Measurements from ENCODE around the gene FLOT2.
"Not testable (repeated sequence)": the region's sequence is repeated elsewhere in the genome, so short reads cannot be mapped to it uniquely, and the experiment has no call there.

The FLOT2 gene

GRCh38 chr17:28912281-28912937 is 14.9 kb upstream of the FLOT2 start:
- no peaks in the 10 kb centered on the region for H3K27me3 ChIP-seq (ENCODE audit: control insufficient read depth, insufficient read depth, low read length)
- peaks cover 6% of the 10 kb centered on the region for H3K4me1 ChIP-seq (ENCODE audit: control insufficient read depth, insufficient read depth, low read length)
- H3K4me3 ChIP-seq (ENCODE audit: low read depth, low read length), result no peak overlapping the region
- peaks cover 88% of the 10 kb centered on the region for H3K36me3 ChIP-seq (ENCODE audit: control insufficient read depth, insufficient read depth, low read length)
- no peaks in the 10 kb centered on the region for H3K9me3 ChIP-seq (ENCODE audit: control insufficient read depth, insufficient read depth, low read length)
- H3K9ac ChIP-seq (ENCODE audit: low read depth, low read length), result no peak overlapping the region

GRCh38 chr17:28911411-28912045 is 14.0 kb upstream of the FLOT2 start:
- Histone ChIP-seq H3K4me1 (ENCODE audit: control insufficient read depth, insufficient read depth, low read length) (peaks cover 6% of the 10 kb centered on the region), H3K9me3 (ENCODE audit: control insufficient read depth, insufficient read depth, low read length) (no peaks in the 10 kb centered on the region), H3K27me3 (ENCODE audit: control insufficient read depth, insufficient read depth, low read length) (no peaks in the 10 kb centered on the region), H3K4me3 (ENCODE audit: low read depth, low read length) (no peak overlapping the region), H3K36me3 (ENCODE audit: control insufficient read depth, insufficient read depth, low read length) (peaks cover 87% of the 10 kb centered on the region), H3K9ac (ENCODE audit: low read depth, low read length) (no peak overlapping the region)

GRCh38 chr17:28910534-28910933 is 13.0 kb upstream of the FLOT2 start:
- Histone ChIP-seq H3K27me3 (ENCODE audit: control insufficient read depth, insufficient read depth, low read length) (no peaks in the 10 kb centered on the region), H3K9ac (ENCODE audit: low read depth, low read length) (no peak overlapping the region), H3K4me3 (ENCODE audit: low read depth, low read length) (no peak overlapping the region), H3K9me3 (ENCODE audit: control insufficient read depth, insufficient read depth, low read length) (no peaks in the 10 kb centered on the region), H3K36me3 (ENCODE audit: control insufficient read depth, insufficient read depth, low read length) (peaks cover 84% of the 10 kb centered on the region), H3K4me1 (ENCODE audit: control insufficient read depth, insufficient read depth, low read length) (peaks cover 6% of the 10 kb centered on the region)

GRCh38 chr17:28908640-28909167 is 11.2 kb upstream of the FLOT2 start:
- Histone ChIP-seq H3K4me3 (ENCODE audit: low read depth, low read length) (no peak overlapping the region), H3K4me1 (ENCODE audit: control insufficient read depth, insufficient read depth, low read length) (peaks cover 6% of the 10 kb centered on the region), H3K36me3 (ENCODE audit: control insufficient read depth, insufficient read depth, low read length) (peaks cover 70% of the 10 kb centered on the region), H3K9ac (ENCODE audit: low read depth, low read length) (no peak overlapping the region), H3K9me3 (ENCODE audit: control insufficient read depth, insufficient read depth, low read length) (no peaks in the 10 kb centered on the region), H3K27me3 (ENCODE audit: control insufficient read depth, insufficient read depth, low read length) (no peaks in the 10 kb centered on the region)

GRCh38 chr17:28907709-28908475 is 10.4 kb upstream of the FLOT2 start:
- peaks cover 10% of the 10 kb centered on the region for H3K4me1 ChIP-seq (ENCODE audit: control insufficient read depth, insufficient read depth, low read length)
- H3K4me3 ChIP-seq (ENCODE audit: low read depth, low read length), result no peak overlapping the region
- no peaks in the 10 kb centered on the region for H3K9me3 ChIP-seq (ENCODE audit: control insufficient read depth, insufficient read depth, low read length)
- no peaks in the 10 kb centered on the region for H3K27me3 ChIP-seq (ENCODE audit: control insufficient read depth, insufficient read depth, low read length)
- H3K9ac ChIP-seq (ENCODE audit: low read depth, low read length), result no peak overlapping the region
- H3K36me3 ChIP-seq (ENCODE audit: control insufficient read depth, insufficient read depth, low read length), result peaks cover 62% of the 10 kb centered on the region

GRCh38 chr17:28906706-28907438 is 9.3 kb upstream of the FLOT2 start:
- Histone ChIP-seq H3K9ac (ENCODE audit: low read depth, low read length) (no peak overlapping the region), H3K36me3 (ENCODE audit: control insufficient read depth, insufficient read depth, low read length) (peaks cover 52% of the 10 kb centered on the region), H3K9me3 (ENCODE audit: control insufficient read depth, insufficient read depth, low read length) (no peaks in the 10 kb centered on the region), H3K4me3 (ENCODE audit: low read depth, low read length) (no peak overlapping the region), H3K27me3 (ENCODE audit: control insufficient read depth, insufficient read depth, low read length) (no peaks in the 10 kb centered on the region), H3K4me1 (ENCODE audit: control insufficient read depth, insufficient read depth, low read length) (peaks cover 12% of the 10 kb centered on the region)

GRCh38 chr17:28906276-28906675 is 8.7 kb upstream of the FLOT2 start:
- H3K9ac ChIP-seq (ENCODE audit: low read depth, low read length), result no peak overlapping the region
- peaks cover 46% of the 10 kb centered on the region for H3K36me3 ChIP-seq (ENCODE audit: control insufficient read depth, insufficient read depth, low read length)
- no peak overlapping the region for H3K4me3 ChIP-seq (ENCODE audit: low read depth, low read length)
- H3K9me3 ChIP-seq (ENCODE audit: control insufficient read depth, insufficient read depth, low read length), result no peaks in the 10 kb centered on the region
- peaks cover 17% of the 10 kb centered on the region for H3K4me1 ChIP-seq (ENCODE audit: control insufficient read depth, insufficient read depth, low read length)
- H3K27me3 ChIP-seq (ENCODE audit: control insufficient read depth, insufficient read depth, low read length), result no peaks in the 10 kb centered on the region

- H3K27me3 ChIP-seq (ENCODE audit: control insufficient read depth, insufficient read depth, low read length), result no peaks in the 10 kb centered on the region
- H3K9ac ChIP-seq (ENCODE audit: low read depth, low read length), result no peak overlapping the region
- no peaks in the 10 kb centered on the region for H3K9me3 ChIP-seq (ENCODE audit: control insufficient read depth, insufficient read depth, low read length)
- peaks cover 17% of the 10 kb centered on the region for H3K4me1 ChIP-seq (ENCODE audit: control insufficient read depth, insufficient read depth, low read length)
- no peak overlapping the region for H3K4me3 ChIP-seq (ENCODE audit: low read depth, low read length)
- peaks cover 31% of the 10 kb centered on the region for H3K36me3 ChIP-seq (ENCODE audit: control insufficient read depth, insufficient read depth, low read length)
Observed at GRCh38 chr17:28904800-28905199, 7.3 kb upstream of the FLOT2 start.

GRCh38 chr17:28903546-28903841 is 6.0 kb upstream of the FLOT2 start:
- not testable (repeated sequence) for H3K4me3 ChIP-seq (ENCODE audit: low read depth, low read length); H3K27me3 ChIP-seq (ENCODE audit: control insufficient read depth, insufficient read depth, low read length); H3K9me3 ChIP-seq (ENCODE audit: control insufficient read depth, insufficient read depth, low read length); H3K9ac ChIP-seq (ENCODE audit: low read depth, low read length)
- H3K36me3 ChIP-seq (ENCODE audit: control insufficient read depth, insufficient read depth, low read length), result peaks cover 24% of the 10 kb centered on the region
- H3K4me1 ChIP-seq (ENCODE audit: control insufficient read depth, insufficient read depth, low read length), result peaks cover 11% of the 10 kb centered on the region

- peaks cover 11% of the 10 kb centered on the region for H3K4me1 ChIP-seq (ENCODE audit: control insufficient read depth, insufficient read depth, low read length)
- no peaks in the 10 kb centered on the region for H3K27me3 ChIP-seq (ENCODE audit: control insufficient read depth, insufficient read depth, low read length)
- H3K36me3 ChIP-seq (ENCODE audit: control insufficient read depth, insufficient read depth, low read length), result peaks cover 20% of the 10 kb centered on the region
- no peaks in the 10 kb centered on the region for H3K9me3 ChIP-seq (ENCODE audit: control insufficient read depth, insufficient read depth, low read length)
- peak within 1 kb of the TSS; percentile 65 for H3K9ac ChIP-seq (ENCODE audit: low read depth, low read length)
- peak within 1 kb of the TSS; percentile 74 for H3K4me3 ChIP-seq (ENCODE audit: low read depth, low read length)
Observed at GRCh38 chr17:28902819-28903545, 5.4 kb upstream of the FLOT2 start, which contains the start of gene DHRS13. Gene DHRS13 (minus strand): TSS chr17:28903079. CDS start chr17:28902944, 135 bp downstream.

All from iPS-15b (cell line).